GM23338 (cell line): Measurements from ENCODE around the gene FUT2. TPM values are rescaled to one million over a fixed set of nuclear protein-coding genes. Genes with fewer than 3 reads are reported as not detected.

Experiments
- ATAC-seq: fragments of 200-7000 bp; cut with Tn5 transposase; 3 replicates; pipeline ENCODE4 v1.9.1; 2020
- DNase-seq: peaks from one replicate; pipeline ENCODE4 v3.0.0-alpha.2; 2015; ENCODE audit warnings: low spot score
- H2AFZ ChIP-seq: fragments of 200-600 bp; sonication (generic); 2 replicates; pipeline ENCODE4 v1.8.0; 2016; ENCODE audit warnings: antibody characterized with exemption, mild to moderate bottlenecking, moderate library complexity
- H3F3A ChIP-seq: fragments of 200-600 bp; sonication (generic); replicated peaks from 2 replicates; pipeline ENCODE4 v1.8.0; 2017; ENCODE audit warnings: antibody characterized with exemption, mixed run types, low read depth
- H3K27ac ChIP-seq: fragments of 200-600 bp; sonication (generic); 2 replicates; pipeline ENCODE4 v1.6.1; 2016; ENCODE audit warnings: low read depth
- H3K27me3 ChIP-seq: fragments of 200-600 bp; sonication (generic); 2 replicates; pipeline ENCODE4 v1.8.0; 2016; ENCODE audit warnings: mild to moderate bottlenecking, mixed run types, moderate library complexity; ENCODE audit not compliant: insufficient read depth
- H3K36me3 ChIP-seq: fragments of 200-600 bp; sonication (generic); 2 replicates; pipeline ENCODE4 v1.8.0; 2016; ENCODE audit warnings: mild to moderate bottlenecking; ENCODE audit not compliant: insufficient read depth
- H3K4me1 ChIP-seq: fragments of 200-600 bp; sonication (generic); 2 replicates; pipeline ENCODE4 v1.8.0; 2016; ENCODE audit warnings: mild to moderate bottlenecking, moderate library complexity; ENCODE audit not compliant: insufficient read depth
- H3K4me2 ChIP-seq: fragments of 200-600 bp; sonication (generic); 2 replicates; pipeline ENCODE4 v1.7.1; 2017; ENCODE audit warnings: mixed run types
- H3K4me3 ChIP-seq: fragments of 200-600 bp; sonication (generic); 2 replicates; pipeline ENCODE4 v1.6.1; 2016; ENCODE audit warnings: mixed run types
- H3K79me2 ChIP-seq: fragments of 200-600 bp; sonication (generic); replicated peaks from 2 replicates; pipeline ENCODE4 v1.8.0; 2017; ENCODE audit warnings: mild to moderate bottlenecking; ENCODE audit not compliant: insufficient read depth
- H3K9me2 ChIP-seq: fragments of 200-600 bp; sonication (generic); 2 replicates; pipeline ENCODE4 v1.8.0; 2017; ENCODE audit not compliant: insufficient read depth
- H4K20me1 ChIP-seq: fragments of 200-600 bp; sonication (generic); replicated peaks from 2 replicates; pipeline ENCODE4 v1.8.0; 2017; ENCODE audit warnings: mild to moderate bottlenecking; ENCODE audit not compliant: insufficient read depth
- H3K27ac Mint-ChIP-seq: 2 replicates; pipeline ENCODE4 v1.8.0; 2020; ENCODE audit warnings: inconsistent platforms, mild to moderate bottlenecking, moderate library complexity, mixed read lengths
- H3K27me3 Mint-ChIP-seq: 3 replicates; pipeline ENCODE4 v1.8.0; 2022; ENCODE audit warnings: low read depth, mild to moderate bottlenecking, moderate library complexity, mixed read lengths, inconsistent platforms; ENCODE audit not compliant: insufficient read depth, poor library complexity
- H3K36me3 Mint-ChIP-seq: 3 replicates; pipeline ENCODE4 v1.8.0; 2021; ENCODE audit warnings: low read depth, mild to moderate bottlenecking, inconsistent platforms, moderate library complexity, mixed read lengths
- H3K4me1 Mint-ChIP-seq: 3 replicates; pipeline ENCODE4 v1.8.0; 2020; ENCODE audit warnings: mild to moderate bottlenecking, inconsistent platforms, mixed read lengths
- H3K4me3 Mint-ChIP-seq: 3 replicates; pipeline ENCODE4 v1.8.0; 2021; ENCODE audit warnings: moderate library complexity, mild to moderate bottlenecking, inconsistent platforms, mixed read lengths
- H3K9me3 Mint-ChIP-seq: 3 replicates; pipeline ENCODE4 v1.8.0; 2020; ENCODE audit warnings: moderate library complexity, mild to moderate bottlenecking, inconsistent platforms, mixed read lengths
- CREB1 ChIP-seq: fragments of 250-450 bp; sonication (Bioruptor Pico); IDR thresholded peaks from 2 replicates; pipeline ENCODE4 v1.5.0; 2020; ENCODE audit warnings: low read depth, mild to moderate bottlenecking, moderate library complexity
- ETS1 ChIP-seq: IDR thresholded peaks from 2 replicates; pipeline ENCODE4 v1.6.1; 2016; ENCODE audit warnings: antibody characterized with exemption
- EZH2 ChIP-seq: fragments of 200-600 bp; sonication (generic); IDR thresholded peaks from one replicate; pipeline ENCODE4 v1.8.0; 2017; ENCODE audit warnings: antibody characterized with exemption, mild to moderate bottlenecking, low read depth; ENCODE audit not compliant: unreplicated experiment
- EZH2phosphoT487 ChIP-seq: fragments of 200-600 bp; sonication (generic); IDR thresholded peaks from one replicate; pipeline ENCODE4 v1.8.1; 2018; ENCODE audit warnings: antibody characterized with exemption; ENCODE audit not compliant: unreplicated experiment
- JUNB ChIP-seq: IDR thresholded peaks from one replicate; pipeline ENCODE4 v1.6.1; 2016; ENCODE audit warnings: antibody characterized with exemption; ENCODE audit not compliant: unreplicated experiment
- NANOG ChIP-seq: IDR thresholded peaks from 2 replicates; pipeline ENCODE4 v1.6.1; 2016; ENCODE audit warnings: antibody characterized with exemption, borderline replicate concordance
- POLR2AphosphoS5 ChIP-seq: IDR thresholded peaks from 2 replicates; pipeline ENCODE4 v1.6.1; 2016; ENCODE audit warnings: antibody characterized with exemption, low read depth
- REST ChIP-seq: IDR thresholded peaks from one replicate; pipeline ENCODE4 v1.6.1; 2018; ENCODE audit warnings: antibody characterized with exemption; ENCODE audit not compliant: unreplicated experiment
- STAT1 ChIP-seq: IDR thresholded peaks from one replicate; pipeline ENCODE4 v1.6.1; 2016; ENCODE audit warnings: antibody characterized with exemption; ENCODE audit not compliant: unreplicated experiment
- ZNF114 ChIP-seq: fragments of 250-450 bp; sonication (Bioruptor Pico); IDR thresholded peaks from 2 replicates; pipeline ENCODE4 v1.5.0; 2020; ENCODE audit warnings: mild to moderate bottlenecking, moderate library complexity
- ZNF331 ChIP-seq: fragments of 250-450 bp; sonication (Bioruptor Pico); IDR thresholded peaks from 2 replicates; pipeline ENCODE4 v1.5.0; 2020; ENCODE audit warnings: low read depth, mild to moderate bottlenecking, moderate library complexity
- polyA plus RNA-seq: library from polyadenylated mRNA; unstranded; fragments of >200 nt; fragmentation: Nextera tagmentation; extraction: Ambion mirVana; gene quantifications from 2 replicates; pipeline ENCODE4 v1.2.1, GENCODE V29; 2016
- total RNA-seq: library from RNA; depleted of rRNA; stranded (reverse); fragments of >200 nt; shearing (Covaris generic); gene quantifications from 2 replicates; pipeline ENCODE4 v1.2.3, GENCODE V29; 2014
- TF ChIP-seq, protein P1 (sequence below), 2 experiments: fragments of 200-600 bp in 1 of 2; sonication (generic) in 1 of 2; conservative IDR thresholded peaks; 2 replicates each; pipeline versions ENCODE4 v1.5.1 to v1.6.1; 2016 to 2017; ENCODE audit warnings: antibody characterized with exemption in 2 of 2, low read depth in 2 of 2, mild to moderate bottlenecking in 2 of 2, moderate library complexity in 1 of 2

FUT2 gene
- total and polyA plus RNA-seq, 2 experiments from 2014 or later, result 5.0 to 5.6 TPM

GRCh38 chr19:48668332-48668731 is 27.4 kb upstream of the FUT2 start:
- H3K36me3 Mint-ChIP-seq, result no peaks in the 10 kb centered on the region; the same call in 2 of the 3 replicates
- Histone ChIP-seq H3K79me2 (no peaks in the 10 kb centered on the region), H3K36me3 (no peaks in the 10 kb centered on the region), H4K20me1 (no peaks in the 10 kb centered on the region), H3K27ac (no peak overlapping the region), H3K4me1 (peaks cover 2% of the 10 kb centered on the region), H3K4me3 (no peak overlapping the region), H3K27me3 (no peaks in the 10 kb centered on the region), H2AFZ (no peak overlapping the region), H3K9me2 (no peaks in the 10 kb centered on the region), H3K4me2 (no peak overlapping the region), H3F3A (no peaks in the 10 kb centered on the region)
- H3K4me3 Mint-ChIP-seq, result no peak overlapping the region
- peaks cover 9% of the 10 kb centered on the region for H3K4me1 Mint-ChIP-seq
- H3K27ac Mint-ChIP-seq, result no peak overlapping the region
- H3K9me3 Mint-ChIP-seq, result peaks cover 9% of the 10 kb centered on the region; the same call in 2 of the 3 replicates
- TF ChIP-seq ETS1 (no peak), EZH2phosphoT487 (no peak), STAT1 (no peak), EZH2 (no peak), JUNB (no peak), ZNF114 (CRISPR knock-in tag) (no peak), CREB1 (CRISPR knock-in tag) (no peak), ZNF331 (CRISPR knock-in tag) (no peak), NANOG (no peak)
- TF ChIP-seq, protein P1, sequence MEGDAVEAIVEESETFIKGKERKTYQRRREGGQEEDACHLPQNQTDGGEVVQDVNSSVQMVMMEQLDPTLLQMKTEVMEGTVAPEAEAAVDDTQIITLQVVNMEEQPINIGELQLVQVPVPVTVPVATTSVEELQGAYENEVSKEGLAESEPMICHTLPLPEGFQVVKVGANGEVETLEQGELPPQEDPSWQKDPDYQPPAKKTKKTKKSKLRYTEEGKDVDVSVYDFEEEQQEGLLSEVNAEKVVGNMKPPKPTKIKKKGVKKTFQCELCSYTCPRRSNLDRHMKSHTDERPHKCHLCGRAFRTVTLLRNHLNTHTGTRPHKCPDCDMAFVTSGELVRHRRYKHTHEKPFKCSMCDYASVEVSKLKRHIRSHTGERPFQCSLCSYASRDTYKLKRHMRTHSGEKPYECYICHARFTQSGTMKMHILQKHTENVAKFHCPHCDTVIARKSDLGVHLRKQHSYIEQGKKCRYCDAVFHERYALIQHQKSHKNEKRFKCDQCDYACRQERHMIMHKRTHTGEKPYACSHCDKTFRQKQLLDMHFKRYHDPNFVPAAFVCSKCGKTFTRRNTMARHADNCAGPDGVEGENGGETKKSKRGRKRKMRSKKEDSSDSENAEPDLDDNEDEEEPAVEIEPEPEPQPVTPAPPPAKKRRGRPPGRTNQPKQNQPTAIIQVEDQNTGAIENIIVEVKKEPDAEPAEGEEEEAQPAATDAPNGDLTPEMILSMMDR (conservative IDR thresholded peaks at IDR 0.05; ENCODE audit: low read depth in 2 of 2), result no peak
- H3K27me3 Mint-ChIP-seq, result peaks cover 4% of the 10 kb centered on the region
- DNase-seq (no peak), ATAC-seq (no peak)

DNA sequence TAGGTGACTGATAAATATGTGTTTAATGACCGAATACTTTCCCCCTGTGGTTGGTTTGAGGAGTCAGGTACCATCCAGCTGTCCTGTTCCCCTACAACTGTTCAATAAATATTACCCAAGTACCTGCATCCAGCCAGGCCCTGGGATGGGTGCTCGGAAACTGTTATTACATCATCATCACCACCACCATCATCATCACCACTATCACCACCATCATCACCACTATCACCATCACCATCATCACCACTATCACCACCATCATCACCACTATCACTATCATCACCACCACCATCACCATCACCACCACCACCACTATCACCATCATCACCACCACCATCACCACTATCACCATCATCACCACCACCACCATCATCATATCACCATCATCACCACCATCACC is 27.0 kb upstream of the FUT2 start:
- no peaks in the 10 kb centered on the region for H4K20me1 ChIP-seq
- peaks cover 13% of the 10 kb centered on the region for H3K4me1 Mint-ChIP-seq
- peaks cover 6% of the 10 kb centered on the region for H3K4me1 ChIP-seq
- DNase-seq (no peak), ATAC-seq (no peak)
- no peaks in the 10 kb centered on the region for H3K79me2 ChIP-seq
- no peaks in the 10 kb centered on the region for H3K27me3 ChIP-seq
- H3K4me3 Mint-ChIP-seq, result no peak overlapping the region
- H3K36me3 ChIP-seq, result no peaks in the 10 kb centered on the region
- no peaks in the 10 kb centered on the region for H3K9me2 ChIP-seq
- H3K27ac Mint-ChIP-seq, result no peak overlapping the region
- H3K27me3 Mint-ChIP-seq, result peaks cover 6% of the 10 kb centered on the region
- H3K9me3 Mint-ChIP-seq, result peaks cover 9% of the 10 kb centered on the region; the same call in 2 of the 3 replicates
- H3K27ac ChIP-seq, result no peak overlapping the region
- no peak overlapping the region for H2AFZ ChIP-seq
- H3K4me2 ChIP-seq, result no peak overlapping the region
- H3K36me3 Mint-ChIP-seq, result no peaks in the 10 kb centered on the region; the same call in 2 of the 3 replicates
- H3K4me3 ChIP-seq, result no peak overlapping the region
- H3F3A ChIP-seq, result no peaks in the 10 kb centered on the region
- TF ChIP-seq ETS1, result no peak
- no peak for TF ChIP-seq POLR2AphosphoS5
- no peak for TF ChIP-seq ZNF114 (CRISPR knock-in tag)
- TF ChIP-seq EZH2, result no peak
- no peak for TF ChIP-seq REST
- TF ChIP-seq EZH2phosphoT487, result no peak
- TF ChIP-seq CREB1 (CRISPR knock-in tag), result no peak
- TF ChIP-seq, protein P1 (conservative IDR thresholded peaks at IDR 0.05; ENCODE audit: low read depth in 2 of 2), result no peak
- no peak for TF ChIP-seq STAT1
